SK-N-SH treated with all-trans-retinoic acid at 6 μM for 48 hours (cell line): Measurements from ENCODE around the gene OR13J1.

ENCODE experiments used
- ATAC-seq: fragments of 200-7000 bp; cut with Tn5 transposase; 3 replicates; pipeline ENCODE4 v1.9.1; 2020; ENCODE audit warnings: mild to moderate bottlenecking, moderate library complexity
- ARNTL ChIP-seq: fragments of 450-650 bp; formaldehyde crosslinking; IDR thresholded peaks from 2 replicates; pipeline ENCODE4 v1.5.0; 2020; ENCODE audit warnings: low read depth, mild to moderate bottlenecking, moderate library complexity, borderline replicate concordance
- BACH2 ChIP-seq: fragments of 250-450 bp; sonication (Bioruptor Pico); IDR thresholded peaks from 2 replicates; pipeline ENCODE4 v1.9.0; 2021; ENCODE audit warnings: mild to moderate bottlenecking, borderline replicate concordance
- CSDC2 ChIP-seq: fragments of 250-450 bp; sonication (Bioruptor Pico); IDR thresholded peaks from 2 replicates; pipeline ENCODE4 v1.5.0; 2020; ENCODE audit warnings: mild to moderate bottlenecking, moderate library complexity
- ESRRG ChIP-seq: fragments of 250-450 bp; sonication (Bioruptor Pico); IDR thresholded peaks from 2 replicates; pipeline ENCODE4 v1.6.1; 2021; ENCODE audit warnings: mild to moderate bottlenecking
- ISL1 ChIP-seq: fragments of 250-450 bp; sonication (Bioruptor Pico); IDR thresholded peaks from 2 replicates; pipeline ENCODE4 v2.1.2; 2022; ENCODE audit warnings: mild to moderate bottlenecking, moderate library complexity
- OSR1 ChIP-seq: fragments of 250-450 bp; sonication (Bioruptor Pico); IDR thresholded peaks from 2 replicates; pipeline ENCODE4 v1.8.0; 2022; ENCODE audit warnings: moderate library complexity, mild to moderate bottlenecking, inconsistent platforms
- PPARA ChIP-seq: fragments of 250-450 bp; sonication (Bioruptor Pico); IDR thresholded peaks from 2 replicates; pipeline ENCODE4 v1.5.0; 2020; ENCODE audit warnings: mild to moderate bottlenecking, borderline replicate concordance
- RARB ChIP-seq: fragments of 250-450 bp; sonication (Bioruptor Pico); IDR thresholded peaks from 2 replicates; pipeline ENCODE4 v1.8.0; 2021; ENCODE audit warnings: mild to moderate bottlenecking, moderate library complexity
- SNAI2 ChIP-seq: fragments of 250-450 bp; sonication (Bioruptor Pico); IDR thresholded peaks from 2 replicates; pipeline ENCODE4 v1.5.0; 2020; ENCODE audit warnings: mild to moderate bottlenecking, moderate library complexity
- TCF4 ChIP-seq: fragments of 250-450 bp; sonication (Bioruptor Pico); IDR thresholded peaks from 2 replicates; pipeline ENCODE4 v1.8.0; 2021; ENCODE audit warnings: mild to moderate bottlenecking, moderate library complexity, borderline replicate concordance
- TOX ChIP-seq: fragments of 250-450 bp; sonication (Bioruptor Pico); IDR thresholded peaks from 2 replicates; pipeline ENCODE4 v1.8.0; 2021; ENCODE audit warnings: mild to moderate bottlenecking, moderate library complexity, borderline replicate concordance
- ZC3H10 ChIP-seq: fragments of 250-450 bp; sonication (Bioruptor Pico); IDR thresholded peaks from 2 replicates; pipeline ENCODE4 v1.5.1; 2021; ENCODE audit warnings: mild to moderate bottlenecking, moderate library complexity
- ZFP3 ChIP-seq: fragments of 250-450 bp; sonication (Bioruptor Pico); IDR thresholded peaks from 2 replicates; pipeline ENCODE4 v1.5.0; 2020; ENCODE audit warnings: mild to moderate bottlenecking, moderate library complexity
- ZFP30 ChIP-seq: fragments of 450-650 bp; formaldehyde crosslinking; IDR thresholded peaks from 2 replicates; pipeline ENCODE4 v1.5.0; 2022; ENCODE audit warnings: mild to moderate bottlenecking, moderate library complexity
- ZNF565 ChIP-seq: fragments of 450-650 bp; formaldehyde crosslinking; conservative IDR thresholded peaks from 2 replicates; pipeline ENCODE4 v1.5.0; 2020; ENCODE audit warnings: low read depth, mild to moderate bottlenecking, moderate library complexity
- ZNF70 ChIP-seq: fragments of 450-650 bp; formaldehyde crosslinking; IDR thresholded peaks from 2 replicates; pipeline ENCODE4 v1.5.0; 2020; ENCODE audit warnings: mild to moderate bottlenecking, moderate library complexity
- ZNF8 ChIP-seq: fragments of 450-650 bp; formaldehyde crosslinking; IDR thresholded peaks from 2 replicates; pipeline ENCODE4 v1.5.0; 2020; ENCODE audit warnings: mild to moderate bottlenecking, moderate library complexity
- TF ChIP-seq, protein P1 (sequence below): fragments of 250-450 bp; sonication (Bioruptor Pico); IDR thresholded peaks from 2 replicates; pipeline ENCODE4 v1.5.1; 2020; ENCODE audit warnings: low read depth, mild to moderate bottlenecking, moderate library complexity
- TF ChIP-seq, protein P2 (sequence below): fragments of 250-450 bp; sonication (Bioruptor Pico); IDR thresholded peaks from 2 replicates; pipeline ENCODE4 v1.8.0; 2021; ENCODE audit warnings: low read depth, mild to moderate bottlenecking, moderate library complexity, borderline replicate concordance
- TF ChIP-seq, protein P3 (sequence below): fragments of 250-450 bp; sonication (Bioruptor Pico); IDR thresholded peaks from 2 replicates; pipeline ENCODE4 v1.5.1; 2021; ENCODE audit warnings: mild to moderate bottlenecking, moderate library complexity
- TF ChIP-seq, protein P4 (sequence below): fragments of 250-450 bp; sonication (Bioruptor Pico); IDR thresholded peaks from 2 replicates; pipeline ENCODE4 v1.8.0; 2020; ENCODE audit warnings: mild to moderate bottlenecking, moderate library complexity, borderline replicate concordance
- TF ChIP-seq, protein P5 (sequence below): fragments of 250-450 bp; sonication (Bioruptor Pico); IDR thresholded peaks from 2 replicates; pipeline ENCODE4 v1.5.0; 2020; ENCODE audit warnings: mild to moderate bottlenecking, moderate library complexity

The OR13J1 gene

DNA sequence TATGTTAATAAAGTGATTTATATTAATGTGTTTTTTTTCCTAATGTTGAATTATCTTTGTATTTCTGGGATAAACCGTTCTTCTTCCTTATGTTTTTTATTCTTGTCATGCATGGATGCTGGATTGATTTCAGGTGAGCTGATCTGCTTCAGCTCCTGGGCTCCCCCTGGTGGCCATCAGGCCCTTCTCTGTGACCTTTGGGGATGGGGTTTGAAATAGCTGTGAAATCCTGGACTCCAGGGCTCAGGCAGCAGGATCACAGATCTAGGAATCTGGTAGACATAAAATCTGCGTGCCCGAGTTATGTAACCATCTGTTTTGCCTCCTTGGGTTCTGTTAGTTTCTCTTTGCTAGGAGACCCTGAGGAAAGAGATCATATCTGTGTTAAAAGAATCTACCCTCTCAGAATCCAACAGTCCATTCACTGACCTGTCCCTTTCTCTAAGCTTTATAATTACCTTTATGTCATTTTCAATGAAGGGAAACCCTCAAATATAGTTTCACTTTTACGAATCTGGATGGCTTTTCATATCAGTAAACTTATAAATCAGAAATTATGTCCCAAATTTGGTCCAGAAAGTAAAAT, 12.2 kb upstream of the OR13J1 start (continued):
- TF ChIP-seq, protein P1, sequence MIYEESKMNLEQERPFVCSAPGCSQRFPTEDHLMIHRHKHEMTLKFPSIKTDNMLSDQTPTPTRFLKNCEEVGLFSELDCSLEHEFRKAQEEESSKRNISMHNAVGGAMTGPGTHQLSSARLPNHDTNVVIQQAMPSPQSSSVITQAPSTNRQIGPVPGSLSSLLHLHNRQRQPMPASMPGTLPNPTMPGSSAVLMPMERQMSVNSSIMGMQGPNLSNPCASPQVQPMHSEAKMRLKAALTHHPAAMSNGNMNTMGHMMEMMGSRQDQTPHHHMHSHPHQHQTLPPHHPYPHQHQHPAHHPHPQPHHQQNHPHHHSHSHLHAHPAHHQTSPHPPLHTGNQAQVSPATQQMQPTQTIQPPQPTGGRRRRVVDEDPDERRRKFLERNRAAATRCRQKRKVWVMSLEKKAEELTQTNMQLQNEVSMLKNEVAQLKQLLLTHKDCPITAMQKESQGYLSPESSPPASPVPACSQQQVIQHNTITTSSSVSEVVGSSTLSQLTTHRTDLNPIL (CRISPR knock-in tag) = no peak
- TF ChIP-seq ESRRG (CRISPR knock-in tag) (no peak), ZNF565 (no peak)

DNA sequence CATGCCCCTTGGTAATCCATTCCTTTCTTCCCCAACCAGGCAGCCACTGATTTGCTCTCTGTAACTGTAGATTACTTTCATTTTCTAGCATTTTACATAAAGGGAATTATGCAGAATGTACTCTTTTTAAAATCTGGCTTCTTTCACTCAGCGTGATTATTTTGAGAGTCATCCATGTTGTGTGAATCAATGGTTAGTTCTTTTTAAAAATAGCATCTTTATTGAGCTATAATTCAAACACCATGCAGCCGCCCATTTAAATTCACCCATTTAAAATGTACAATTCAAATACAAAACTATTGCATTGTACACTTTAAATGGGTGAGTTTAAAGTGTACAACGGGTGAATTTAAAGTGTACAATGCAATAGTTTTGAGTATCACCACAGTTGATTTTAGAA, 2.3 kb upstream of the OR13J1 start:
- ATAC-seq = no peak
- no peak for TF ChIP-seq OSR1 (CRISPR knock-in tag)
- no peak for TF ChIP-seq ZC3H10 (CRISPR knock-in tag)
- TF ChIP-seq TOX (CRISPR knock-in tag) = no peak
- TF ChIP-seq ARNTL (CRISPR knock-in tag) = no peak
- TF ChIP-seq, protein P2, sequence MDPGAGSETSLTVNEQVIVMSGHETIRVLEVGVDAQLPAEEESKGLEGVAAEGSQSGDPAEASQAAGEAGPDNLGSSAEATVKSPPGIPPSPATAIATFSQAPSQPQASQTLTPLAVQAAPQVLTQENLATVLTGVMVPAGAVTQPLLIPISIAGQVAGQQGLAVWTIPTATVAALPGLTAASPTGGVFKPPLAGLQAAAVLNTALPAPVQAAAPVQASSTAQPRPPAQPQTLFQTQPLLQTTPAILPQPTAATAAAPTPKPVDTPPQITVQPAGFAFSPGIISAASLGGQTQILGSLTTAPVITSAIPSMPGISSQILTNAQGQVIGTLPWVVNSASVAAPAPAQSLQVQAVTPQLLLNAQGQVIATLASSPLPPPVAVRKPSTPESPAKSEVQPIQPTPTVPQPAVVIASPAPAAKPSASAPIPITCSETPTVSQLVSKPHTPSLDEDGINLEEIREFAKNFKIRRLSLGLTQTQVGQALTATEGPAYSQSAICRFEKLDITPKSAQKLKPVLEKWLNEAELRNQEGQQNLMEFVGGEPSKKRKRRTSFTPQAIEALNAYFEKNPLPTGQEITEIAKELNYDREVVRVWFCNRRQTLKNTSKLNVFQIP = no peak
- TF ChIP-seq CSDC2 (CRISPR knock-in tag) = no peak
- no peak for TF ChIP-seq ESRRG (CRISPR knock-in tag)
- TF ChIP-seq ZNF8 (CRISPR knock-in tag) = no peak
- no peak for TF ChIP-seq ZFP30 (CRISPR knock-in tag)
- no peak for TF ChIP-seq ZNF70 (CRISPR knock-in tag)
- no peak for TF ChIP-seq TCF4 (CRISPR knock-in tag)
- TF ChIP-seq PPARA = no peak
- TF ChIP-seq, protein P3, sequence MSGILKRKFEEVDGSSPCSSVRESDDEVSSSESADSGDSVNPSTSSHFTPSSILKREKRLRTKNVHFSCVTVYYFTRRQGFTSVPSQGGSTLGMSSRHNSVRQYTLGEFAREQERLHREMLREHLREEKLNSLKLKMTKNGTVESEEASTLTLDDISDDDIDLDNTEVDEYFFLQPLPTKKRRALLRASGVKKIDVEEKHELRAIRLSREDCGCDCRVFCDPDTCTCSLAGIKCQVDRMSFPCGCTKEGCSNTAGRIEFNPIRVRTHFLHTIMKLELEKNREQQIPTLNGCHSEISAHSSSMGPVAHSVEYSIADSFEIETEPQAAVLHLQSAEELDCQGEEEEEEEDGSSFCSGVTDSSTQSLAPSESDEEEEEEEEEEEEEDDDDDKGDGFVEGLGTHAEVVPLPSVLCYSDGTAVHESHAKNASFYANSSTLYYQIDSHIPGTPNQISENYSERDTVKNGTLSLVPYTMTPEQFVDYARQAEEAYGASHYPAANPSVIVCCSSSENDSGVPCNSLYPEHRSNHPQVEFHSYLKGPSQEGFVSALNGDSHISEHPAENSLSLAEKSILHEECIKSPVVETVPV (CRISPR knock-in tag) = no peak
- TF ChIP-seq RARB (CRISPR knock-in tag) = no peak
- no peak for TF ChIP-seq ISL1

DNA sequence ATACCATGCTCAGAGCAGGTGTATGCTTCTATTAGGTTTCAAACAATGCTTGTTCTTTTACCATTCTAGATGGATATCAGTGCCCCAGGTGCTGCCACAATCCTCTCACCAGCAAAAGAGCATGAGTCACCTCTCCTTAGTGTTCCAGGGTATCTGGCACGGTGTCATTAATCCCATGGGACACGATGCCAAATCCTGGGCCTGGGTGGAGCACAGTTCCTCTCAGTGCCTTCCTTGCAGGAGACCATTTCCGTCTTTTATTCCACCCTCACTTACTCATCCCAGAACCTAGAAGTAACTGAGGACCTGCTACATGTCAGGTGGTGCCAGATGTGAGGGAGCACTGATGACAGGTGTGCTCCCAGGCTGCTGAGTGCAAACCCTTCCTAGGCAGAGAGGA, 1.3 kb upstream of the OR13J1 start:
- ATAC-seq = no peak
- TF ChIP-seq TCF4 (CRISPR knock-in tag) (no peak), PPARA (no peak), SNAI2 (CRISPR knock-in tag) (no peak), OSR1 (CRISPR knock-in tag) (no peak)
- TF ChIP-seq, all 23 proteins: peak for 0

DNA sequence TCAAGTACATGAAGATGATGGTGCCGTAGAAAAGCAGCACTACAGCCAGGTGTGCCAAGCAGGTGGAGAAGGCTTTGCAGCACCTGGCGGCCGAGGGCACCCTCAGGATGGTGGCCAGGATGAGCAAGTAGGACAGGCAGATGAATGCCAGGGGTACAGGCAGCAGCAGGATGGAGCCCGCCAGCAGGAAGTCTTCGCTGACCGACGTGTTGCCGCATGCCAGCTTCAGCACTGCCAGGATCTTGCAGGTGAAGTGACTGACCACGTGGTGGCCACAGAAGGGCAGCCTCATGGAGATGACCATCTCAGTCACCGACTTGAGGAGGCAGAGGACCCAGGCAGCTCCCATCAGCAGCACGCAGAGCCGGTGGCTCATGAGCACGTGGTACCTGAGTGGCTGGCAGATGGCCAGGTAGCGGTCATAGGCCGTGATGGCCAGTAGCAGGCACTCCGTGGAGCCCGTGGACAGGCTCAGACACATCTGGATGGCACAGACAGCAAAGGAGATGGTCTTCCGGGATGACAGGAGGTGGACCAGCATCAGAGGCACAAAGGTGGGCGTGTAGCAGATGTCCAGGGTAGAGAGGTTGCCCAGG, 482 bp downstream of the OR13J1 start:
- TF ChIP-seq ZC3H10 (CRISPR knock-in tag) (no peak), PPARA (no peak), TCF4 (CRISPR knock-in tag) (no peak), ISL1 (no peak), ARNTL (CRISPR knock-in tag) (no peak), ZNF8 (CRISPR knock-in tag) (no peak), ZFP3 (CRISPR knock-in tag) (no peak), BACH2 (no peak), OSR1 (CRISPR knock-in tag) (no peak), ZNF565 (no peak), TOX (CRISPR knock-in tag) (no peak), ESRRG (CRISPR knock-in tag) (no peak), RARB (CRISPR knock-in tag) (no peak), ZNF70 (CRISPR knock-in tag) (no peak)
- TF ChIP-seq, protein P4, sequence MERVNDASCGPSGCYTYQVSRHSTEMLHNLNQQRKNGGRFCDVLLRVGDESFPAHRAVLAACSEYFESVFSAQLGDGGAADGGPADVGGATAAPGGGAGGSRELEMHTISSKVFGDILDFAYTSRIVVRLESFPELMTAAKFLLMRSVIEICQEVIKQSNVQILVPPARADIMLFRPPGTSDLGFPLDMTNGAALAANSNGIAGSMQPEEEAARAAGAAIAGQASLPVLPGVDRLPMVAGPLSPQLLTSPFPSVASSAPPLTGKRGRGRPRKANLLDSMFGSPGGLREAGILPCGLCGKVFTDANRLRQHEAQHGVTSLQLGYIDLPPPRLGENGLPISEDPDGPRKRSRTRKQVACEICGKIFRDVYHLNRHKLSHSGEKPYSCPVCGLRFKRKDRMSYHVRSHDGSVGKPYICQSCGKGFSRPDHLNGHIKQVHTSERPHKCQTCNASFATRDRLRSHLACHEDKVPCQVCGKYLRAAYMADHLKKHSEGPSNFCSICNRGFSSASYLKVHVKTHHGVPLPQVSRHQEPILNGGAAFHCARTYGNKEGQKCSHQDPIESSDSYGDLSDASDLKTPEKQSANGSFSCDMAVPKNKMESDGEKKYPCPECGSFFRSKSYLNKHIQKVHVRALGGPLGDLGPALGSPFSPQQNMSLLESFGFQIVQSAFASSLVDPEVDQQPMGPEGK (CRISPR knock-in tag) = no peak
- TF ChIP-seq, protein P1 (CRISPR knock-in tag) = no peak
- TF ChIP-seq, protein P3 (CRISPR knock-in tag) = no peak
- TF ChIP-seq, protein P5, sequence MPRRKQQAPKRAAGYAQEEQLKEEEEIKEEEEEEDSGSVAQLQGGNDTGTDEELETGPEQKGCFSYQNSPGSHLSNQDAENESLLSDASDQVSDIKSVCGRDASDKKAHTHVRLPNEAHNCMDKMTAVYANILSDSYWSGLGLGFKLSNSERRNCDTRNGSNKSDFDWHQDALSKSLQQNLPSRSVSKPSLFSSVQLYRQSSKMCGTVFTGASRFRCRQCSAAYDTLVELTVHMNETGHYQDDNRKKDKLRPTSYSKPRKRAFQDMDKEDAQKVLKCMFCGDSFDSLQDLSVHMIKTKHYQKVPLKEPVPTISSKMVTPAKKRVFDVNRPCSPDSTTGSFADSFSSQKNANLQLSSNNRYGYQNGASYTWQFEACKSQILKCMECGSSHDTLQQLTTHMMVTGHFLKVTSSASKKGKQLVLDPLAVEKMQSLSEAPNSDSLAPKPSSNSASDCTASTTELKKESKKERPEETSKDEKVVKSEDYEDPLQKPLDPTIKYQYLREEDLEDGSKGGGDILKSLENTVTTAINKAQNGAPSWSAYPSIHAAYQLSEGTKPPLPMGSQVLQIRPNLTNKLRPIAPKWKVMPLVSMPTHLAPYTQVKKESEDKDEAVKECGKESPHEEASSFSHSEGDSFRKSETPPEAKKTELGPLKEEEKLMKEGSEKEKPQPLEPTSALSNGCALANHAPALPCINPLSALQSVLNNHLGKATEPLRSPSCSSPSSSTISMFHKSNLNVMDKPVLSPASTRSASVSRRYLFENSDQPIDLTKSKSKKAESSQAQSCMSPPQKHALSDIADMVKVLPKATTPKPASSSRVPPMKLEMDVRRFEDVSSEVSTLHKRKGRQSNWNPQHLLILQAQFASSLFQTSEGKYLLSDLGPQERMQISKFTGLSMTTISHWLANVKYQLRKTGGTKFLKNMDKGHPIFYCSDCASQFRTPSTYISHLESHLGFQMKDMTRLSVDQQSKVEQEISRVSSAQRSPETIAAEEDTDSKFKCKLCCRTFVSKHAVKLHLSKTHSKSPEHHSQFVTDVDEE = no peak
- TF ChIP-seq, all 23 proteins: peak for 0
- no peak for ATAC-seq
